H1 (cell line): ENCODE measurements around the gene PBXIP1. TPM values are rescaled to one million over a fixed set of nuclear protein-coding genes. Genes with fewer than 3 reads are reported as not detected.

Source experiments
- CTCF ChIA-PET: fragments of 300-600 bp; sonication (Branson Sonifier 250); formaldehyde crosslinking; loops from one replicate; lab custom pipeline; 2021; ENCODE audit not compliant: partially characterized antibody; lab: Charles Lee
- POLR2A ChIA-PET: fragments of 300-600 bp; sonication (Branson Sonifier 250); formaldehyde crosslinking; loops from one replicate; lab custom pipeline; 2021; ENCODE audit warnings: inconsistent platforms; ENCODE audit not compliant: partially characterized antibody; lab: Charles Lee
- DNase-seq, 2 experiments: peaks; one replicate each; pipeline versions ENCODE4 v3.0.0 to v3.0.0-alpha.2; 2010 to 2022; ENCODE audit warnings: low spot score in 2 of 2, low read depth in 1 of 2, mixed read lengths in 1 of 2
- FAIRE-seq: peaks from 2 replicates; lab custom pipeline; 2011; peaks lifted over from hg19 to GRCh38; lab: Jason Lieb, UNC
- H2AFZ ChIP-seq: 2 replicates; pipeline ENCODE4 v1.8.1; 2012; ENCODE audit warnings: low read length, inconsistent platforms
- H2AK5ac ChIP-seq: 2 replicates; pipeline ENCODE4 v1.6.1; 2013; ENCODE audit warnings: low read depth, low read length
- H2BK120ac ChIP-seq: replicated peaks from 2 replicates; pipeline ENCODE3; 2013; ENCODE audit warnings: low read depth, low read length, inconsistent platforms
- H2BK12ac ChIP-seq: 2 replicates; pipeline ENCODE4 v1.6.1; 2013; ENCODE audit warnings: low read depth, low read length
- H2BK15ac ChIP-seq: 2 replicates; pipeline ENCODE4 v1.6.1; 2013; ENCODE audit warnings: low read length
- H2BK20ac ChIP-seq: 2 replicates; pipeline ENCODE4 v1.6.1; 2013; ENCODE audit warnings: low read length
- H2BK5ac ChIP-seq: 2 replicates; pipeline ENCODE4 v1.6.1; 2013; ENCODE audit warnings: low read depth, low read length
- H3K14ac ChIP-seq: 2 replicates; pipeline ENCODE4 v1.6.1; 2013; ENCODE audit warnings: inconsistent platforms; ENCODE audit not compliant: insufficient read length
- H3K18ac ChIP-seq: 2 replicates; pipeline ENCODE4 v1.6.1; 2013; ENCODE audit warnings: low read length; ENCODE audit errors: extremely low read depth
- H3K23ac ChIP-seq: 2 replicates; pipeline ENCODE4 v1.6.1; 2013; ENCODE audit warnings: inconsistent platforms; ENCODE audit not compliant: insufficient read length
- H3K23me2 ChIP-seq: 2 replicates; pipeline ENCODE4 v1.6.1; 2013; ENCODE audit warnings: low read depth, low read length
- H3K27ac ChIP-seq: 2 replicates; pipeline ENCODE4 v1.6.1; 2011; ENCODE audit warnings: low read depth, low read length, inconsistent platforms
- H3K27me3 ChIP-seq, 4 experiments: replicated peaks in 1 of 4; 1 replicate in 1 of 4; 2 replicates in 3 of 4; pipeline versions ENCODE4 v1.6.1 to v1.8.1; 2011 to 2013; ENCODE audit warnings: low read length in 3 of 4, mild to moderate bottlenecking in 3 of 4, inconsistent platforms in 2 of 4, mixed read lengths in 2 of 4, moderate library complexity in 1 of 4; ENCODE audit not compliant: control insufficient read depth in 3 of 4, insufficient read depth in 3 of 4; ENCODE audit errors: extremely low read depth in 1 of 4
- H3K36me3 ChIP-seq, 4 experiments: 2 replicates each; pipeline versions ENCODE4 v1.6.1 to v1.8.1; 2011 to 2013; ENCODE audit warnings: mild to moderate bottlenecking in 4 of 4, low read length in 3 of 4, moderate library complexity in 2 of 4, control low read depth in 1 of 4, inconsistent platforms in 1 of 4; ENCODE audit not compliant: insufficient read depth in 4 of 4, control insufficient read depth in 2 of 4
- H3K4ac ChIP-seq: replicated peaks from 2 replicates; pipeline ENCODE3; 2013; ENCODE audit warnings: low read length, low read depth, mixed read lengths, inconsistent platforms; ENCODE audit not compliant: insufficient read length
- H3K4me1 ChIP-seq, 4 experiments: replicated peaks in 1 of 4; 1 replicate in 1 of 4; 2 replicates in 3 of 4; pipeline versions ENCODE4 v1.6.1 to v1.8.1; 2011 to 2013; ENCODE audit warnings: low read length in 3 of 4, inconsistent platforms in 2 of 4, mixed read lengths in 1 of 4; ENCODE audit not compliant: insufficient read depth in 4 of 4, control insufficient read depth in 3 of 4
- H3K4me2 ChIP-seq, 2 experiments: 2 replicates each; pipeline versions ENCODE4 v1.6.1 to v1.8.1; 2011 to 2013; ENCODE audit warnings: low read depth in 2 of 2, low read length in 2 of 2, control low read depth in 1 of 2, inconsistent platforms in 1 of 2, mild to moderate bottlenecking in 1 of 2; ENCODE audit not compliant: insufficient read depth in 1 of 2
- H3K4me3 ChIP-seq, 4 experiments: fragments of 200-600, 300-600 bp in 1 of 4; sonication (generic), shearing (Covaris generic), sonication (Bioruptor Twin) in 1 of 4; 2 replicates each; pipeline versions ENCODE4 v1.5.1 to v1.8.1; 2011 to 2016; ENCODE audit warnings: low read length in 4 of 4, low read depth in 3 of 4, control low read depth in 2 of 4, inconsistent platforms in 2 of 4, mild to moderate bottlenecking in 2 of 4, mixed read lengths in 1 of 4, moderate library complexity in 1 of 4; ENCODE audit not compliant: insufficient read depth in 2 of 4; ENCODE audit errors: extremely low read depth in 1 of 4
- H3K56ac ChIP-seq: replicated peaks from 2 replicates; pipeline ENCODE3; 2013; ENCODE audit warnings: low read depth, mild to moderate bottlenecking, mixed read lengths, low read length, inconsistent platforms; ENCODE audit not compliant: insufficient read length
- H3K79me1 ChIP-seq: 2 replicates; pipeline ENCODE4 v1.6.1; 2013; ENCODE audit warnings: low read depth, low read length, control low read depth
- H3K79me2 ChIP-seq, 2 experiments: 2 replicates each; pipeline versions ENCODE4 v1.6.1 to v1.8.1; 2012 to 2013; ENCODE audit warnings: low read length in 2 of 2, mild to moderate bottlenecking in 2 of 2, inconsistent platforms in 1 of 2; ENCODE audit not compliant: insufficient read depth in 2 of 2, control insufficient read depth in 1 of 2
- H3K9ac ChIP-seq, 4 experiments: replicated peaks in 1 of 4; 1 replicate in 1 of 4; 2 replicates in 3 of 4; pipeline versions ENCODE4 v1.6.1 to v1.8.1; 2011 to 2013; ENCODE audit warnings: low read depth in 3 of 4, low read length in 3 of 4, control low read depth in 2 of 4, mild to moderate bottlenecking in 2 of 4, moderate library complexity in 2 of 4, inconsistent platforms in 1 of 4; ENCODE audit errors: extremely low read depth in 1 of 4
- H3K9me3 ChIP-seq, 2 experiments: 2 replicates each; pipeline versions ENCODE4 v1.6.1 to v1.8.1; 2012 to 2013; ENCODE audit warnings: mild to moderate bottlenecking in 2 of 2, moderate library complexity in 2 of 2, control low read depth in 1 of 2, inconsistent platforms in 1 of 2, low read depth in 1 of 2, low read length in 1 of 2, mixed read lengths in 1 of 2; ENCODE audit not compliant: insufficient read depth in 2 of 2
- H4K20me1 ChIP-seq, 2 experiments: replicated peaks in 1 of 2; 2 replicates each; pipeline versions ENCODE3 to v1.8.1; 2011 to 2013; ENCODE audit warnings: inconsistent platforms in 2 of 2, low read length in 2 of 2, mild to moderate bottlenecking in 1 of 2; ENCODE audit not compliant: insufficient read depth in 2 of 2, control insufficient read depth in 1 of 2
- H4K5ac ChIP-seq: 2 replicates; pipeline ENCODE4 v1.6.1; 2013; ENCODE audit warnings: low read length, low read depth, mixed read lengths, inconsistent platforms; ENCODE audit not compliant: insufficient read length
- H4K8ac ChIP-seq: 2 replicates; pipeline ENCODE4 v1.8.0; 2013; ENCODE audit warnings: mild to moderate bottlenecking, moderate library complexity, low read length, inconsistent platforms; ENCODE audit not compliant: insufficient read depth; ENCODE audit errors: extremely low read depth
- H4K91ac ChIP-seq: replicated peaks from 2 replicates; pipeline ENCODE3; 2013; ENCODE audit warnings: low read length, mixed read lengths, inconsistent platforms; ENCODE audit not compliant: insufficient read length
- CHD1 ChIP-seq: IDR thresholded peaks from 2 replicates; pipeline ENCODE4 v1.6.1; 2012; ENCODE audit warnings: low read depth, low read length, improper control_type of control experiment
- CHD2 ChIP-seq: IDR thresholded peaks from 2 replicates; pipeline ENCODE4 v1.6.1; 2012; ENCODE audit warnings: low read length, improper control_type of control experiment
- CREB1 ChIP-seq: IDR thresholded peaks from 2 replicates; pipeline ENCODE4 v1.6.1; 2012; ENCODE audit warnings: inconsistent platforms
- CTBP2 ChIP-seq: IDR thresholded peaks from 2 replicates; pipeline ENCODE4 v1.7.0; 2011; ENCODE audit warnings: borderline replicate concordance, mild to moderate bottlenecking, moderate library complexity, mixed read lengths, low read length; ENCODE audit not compliant: insufficient read depth, insufficient read length
- GABPA ChIP-seq: IDR thresholded peaks from 2 replicates; pipeline ENCODE4 v1.6.1; 2011; ENCODE audit warnings: mild to moderate bottlenecking, low read length, moderate library complexity, borderline replicate concordance; ENCODE audit not compliant: insufficient read depth
- MAFK ChIP-seq: IDR thresholded peaks from 2 replicates; pipeline ENCODE4 v1.6.1; 2012; ENCODE audit warnings: low read depth, mild to moderate bottlenecking, improper control_type of control experiment, low read length
- NRF1 ChIP-seq: IDR thresholded peaks from 2 replicates; pipeline ENCODE4 v1.6.1; 2011; ENCODE audit warnings: mild to moderate bottlenecking, low read depth, low read length, improper control_type of control experiment
- RBBP5 ChIP-seq: IDR thresholded peaks from 2 replicates; pipeline ENCODE4 v1.7.1; 2012; ENCODE audit warnings: low read depth, mild to moderate bottlenecking, inconsistent platforms, low read length, moderate library complexity, borderline replicate concordance
- SAP30 ChIP-seq: fragments of 300-600 bp; sonication (generic); IDR thresholded peaks from 2 replicates; pipeline ENCODE4 v1.7.1; 2012; ENCODE audit warnings: low read length, moderate library complexity, mild to moderate bottlenecking, inconsistent platforms; ENCODE audit not compliant: insufficient read depth, insufficient replicate concordance
- SRF ChIP-seq: IDR thresholded peaks from 2 replicates; pipeline ENCODE4 v1.6.1; 2011; ENCODE audit warnings: mild to moderate bottlenecking, low read depth, low read length, moderate library complexity
- TAF1 ChIP-seq: IDR thresholded peaks from 2 replicates; pipeline ENCODE4 v1.6.1; 2011; ENCODE audit warnings: mild to moderate bottlenecking, low read depth, low read length
- WGBS, 2 experiments: shearing (Covaris generic) in 1 of 2; methylation state at CpG; one replicate each; pipeline versions ENCODE4 v1.1.6 to v1.1.7; 2013 to 2015; ENCODE audit warnings: low lambda C conversion rate in 2 of 2, mixed read lengths in 2 of 2, inconsistent platforms in 1 of 2, low coverage in 1 of 2, missing lambda C conversion rate in 1 of 2; ENCODE audit not compliant: insufficient replicate concordance in 2 of 2, insufficient coverage in 1 of 2, insufficient read length in 1 of 2; ENCODE audit errors: extremely low coverage in 1 of 2, missing lambda C conversion rate in 1 of 2; 5-methylcytosine and 5-hydroxymethylcytosine counted together
- polyA plus RNA-seq, 7 experiments: library from polyadenylated mRNA; depleted of rRNA in 3 of 7; stranded (reverse) in 5 of 7; unstranded in 2 of 7; fragments of >200 nt in 5 of 7; fragments of 200-250 nt in 2 of 7; gene quantifications; 1 replicate in 5 of 7; 2 replicates in 1 of 7; 4 replicates in 1 of 7; pipeline versions ENCODE4 v1.2.1 to v1.2.3, GENCODE V29; 2011 to 2013; ENCODE audit warnings: missing spikeins in 2 of 7, mixed read lengths in 2 of 7
- total RNA-seq: library from RNA; stranded (reverse); fragmentation: NEBNext Ultra II Directional; extraction: Animal tissue kit (Norgen Biotek cat#: 25700); gene quantifications from 2 replicates; pipeline ENCODE4 v1.2.1, GENCODE V29; 2021
- TF ChIP-seq, protein P1 (sequence below): IDR thresholded peaks from 2 replicates; pipeline ENCODE4 v1.6.1; 2012; ENCODE audit warnings: low read length, inconsistent platforms

PBXIP1 gene
- total and polyA plus RNA-seq, 2 of the 8 experiments (the other 6 are each of a cell fraction or from before 2014, with no cell fraction given) = 12.0 to 19.8 TPM

DNA sequence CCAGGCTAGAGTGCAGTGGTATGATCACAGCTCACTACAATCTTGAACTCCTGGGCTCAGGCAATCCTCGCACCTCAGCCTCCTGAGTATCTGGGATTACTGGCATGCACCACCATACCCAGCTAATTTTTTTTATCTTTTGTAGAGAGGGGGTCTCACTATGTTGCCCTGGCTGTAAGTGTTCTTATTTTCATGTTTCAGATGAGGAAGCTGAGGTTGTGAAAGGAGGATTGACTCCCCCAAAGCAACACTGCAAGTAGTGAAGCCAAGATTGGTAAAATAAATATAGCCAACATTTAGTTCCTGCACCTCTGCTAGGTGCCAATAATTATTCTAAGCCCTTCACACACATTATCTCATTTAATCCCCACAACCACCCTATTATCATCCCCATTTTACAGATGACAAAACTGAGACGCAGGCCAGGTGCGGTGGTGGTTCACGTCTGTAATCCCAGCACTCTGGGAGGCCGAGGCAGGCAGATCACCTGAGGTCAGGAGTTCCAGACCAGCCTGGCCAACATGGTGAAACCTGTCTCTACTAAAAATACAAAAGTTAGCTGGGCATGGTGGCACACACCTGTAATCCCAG lies 21.4 kb downstream of the PBXIP1 start:
- Histone ChIP-seq H3K23me2 (peaks cover 12% of the 10 kb centered on the region), H3K18ac (no peak overlapping the region), H3K9ac (no peak overlapping the region), H3K79me1 (no peaks in the 10 kb centered on the region; the same call in 1 of the 2 replicates), H3K23ac (no peak overlapping the region), H3K79me2 (no peaks in the 10 kb centered on the region), H2BK12ac (no peak overlapping the region), H3K36me3 (no peaks in the 10 kb centered on the region), H3K14ac (no peak overlapping the region), H2AFZ (no peak overlapping the region), H2BK120ac (no peak overlapping the region), H2AK5ac (no peak overlapping the region), H2BK15ac (no peak overlapping the region), H3K4me2 (no peak overlapping the region), H4K8ac (no peak overlapping the region), H4K20me1 (no peaks in the 10 kb centered on the region), H4K5ac (no peak overlapping the region), H3K4ac (no peak overlapping the region), H3K27ac (no peak overlapping the region), H3K27me3 (no peaks in the 10 kb centered on the region), H2BK20ac (no peak overlapping the region), H3K56ac (no peak overlapping the region), H3K4me1 (peaks cover 0 to 4% (median 3%) of the 10 kb centered on the region in 4 experiments; a peak in 2 of 7 replicates), H3K9me3 (no peaks in the 10 kb centered on the region), H4K91ac (no peak overlapping the region), H2BK5ac (no peak overlapping the region), H3K4me3 (no peak overlapping the region)
- 92% methylated on average over 5 of the region's 5 CpGs; no CpG with 5 or more reads in 1 of the 2 experiments for WGBS, 2 experiments
- FAIRE-seq (no peak), DNase-seq (no peak)
- POLR2A ChIA-PET = interaction anchor here (0.9 to 1.4 kb wide), 2 partner anchors 11 to 28 kb away, joined by 3 read pairs; no protein-coding TSS in a partner anchor
- CTCF ChIA-PET = interaction anchor here (0.6 to 2.9 kb wide), 8 partner anchors 10 to 359 kb away, joined by 3 to 7 read pairs (median 4); no protein-coding TSS in a partner anchor
- TF ChIP-seq CTBP2 = no peak
- TF ChIP-seq CHD2 = no peak
- no peak for TF ChIP-seq GABPA
- no peak for TF ChIP-seq SAP30
- no peak for TF ChIP-seq CREB1
- TF ChIP-seq, protein P1, sequence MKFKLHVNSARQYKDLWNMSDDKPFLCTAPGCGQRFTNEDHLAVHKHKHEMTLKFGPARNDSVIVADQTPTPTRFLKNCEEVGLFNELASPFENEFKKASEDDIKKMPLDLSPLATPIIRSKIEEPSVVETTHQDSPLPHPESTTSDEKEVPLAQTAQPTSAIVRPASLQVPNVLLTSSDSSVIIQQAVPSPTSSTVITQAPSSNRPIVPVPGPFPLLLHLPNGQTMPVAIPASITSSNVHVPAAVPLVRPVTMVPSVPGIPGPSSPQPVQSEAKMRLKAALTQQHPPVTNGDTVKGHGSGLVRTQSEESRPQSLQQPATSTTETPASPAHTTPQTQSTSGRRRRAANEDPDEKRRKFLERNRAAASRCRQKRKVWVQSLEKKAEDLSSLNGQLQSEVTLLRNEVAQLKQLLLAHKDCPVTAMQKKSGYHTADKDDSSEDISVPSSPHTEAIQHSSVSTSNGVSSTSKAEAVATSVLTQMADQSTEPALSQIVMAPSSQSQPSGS = no peak
- no peak for TF ChIP-seq MAFK
- no peak for TF ChIP-seq NRF1
- TF ChIP-seq SRF = no peak
- TF ChIP-seq TAF1 = no peak
- no peak for TF ChIP-seq RBBP5
- TF ChIP-seq CHD1 = no peak
